SK-N-SH (cell line): Measurements from ENCODE around the gene CSNK2B. TPM values are rescaled to one million over a fixed set of nuclear protein-coding genes. Genes with fewer than 3 reads are reported as not detected.

Experiments used
- CTCF ChIA-PET: fragments of 300-600, 350-600 bp; formaldehyde crosslinking; extraction: SDS; loops from one replicate; lab custom pipeline; 2021; lab: Yijun Ruan, JAX
- POLR2A ChIA-PET: fragments of 350-600 bp; sonication (Branson Sonifier 250); formaldehyde crosslinking; extraction: SDS; loops from one replicate; lab custom pipeline; 2020; ENCODE audit warnings: antibody characterized with exemption, inconsistent platforms; lab: Yijun Ruan, JAX
- DNase-seq: peaks from one replicate; pipeline ENCODE4 v3.0.0; 2012
- H2AFZ ChIP-seq: fragments of 200-600 bp; sonication (generic); 2 replicates; pipeline ENCODE4 v1.8.1; 2016; ENCODE audit warnings: antibody characterized with exemption, mild to moderate bottlenecking, low read depth
- H3F3A ChIP-seq: fragments of 200-600 bp; sonication (generic); replicated peaks from 2 replicates; pipeline ENCODE3; 2016; ENCODE audit warnings: antibody characterized with exemption, mild to moderate bottlenecking; ENCODE audit not compliant: insufficient read depth
- H3K27ac ChIP-seq, 2 experiments: fragments of 200-500 bp in 1 of 2; fragments of 200-600 bp in 1 of 2; sonication (Bioruptor generic) in 1 of 2; sonication (generic), shearing (Covaris generic) in 1 of 2; 2 replicates each; pipeline versions ENCODE4 v1.5.1 to v1.6.1; 2014 to 2016; ENCODE audit warnings: low read depth in 2 of 2, inconsistent platforms in 1 of 2, low read length in 1 of 2, mild to moderate bottlenecking in 1 of 2, mixed read lengths in 1 of 2
- H3K27me3 ChIP-seq: fragments of 200-600 bp; sonication (generic), shearing (Covaris generic); 2 replicates; pipeline ENCODE4 v1.6.1; 2016; ENCODE audit warnings: mixed run types; ENCODE audit not compliant: insufficient read depth
- H3K36me3 ChIP-seq, 2 experiments: fragments of 200-500 bp in 1 of 2; fragments of 200-600 bp in 1 of 2; sonication (Bioruptor generic) in 1 of 2; sonication (generic) in 1 of 2; replicated peaks in 1 of 2; 2 replicates each; pipeline versions ENCODE3 to v1.5.1; 2014 to 2016; ENCODE audit warnings: low read length in 1 of 2, mild to moderate bottlenecking in 1 of 2; ENCODE audit not compliant: insufficient read depth in 2 of 2, control insufficient read depth in 1 of 2
- H3K4me1 ChIP-seq, 2 experiments: fragments of 200-500 bp in 1 of 2; fragments of 200-600 bp in 1 of 2; sonication (Bioruptor generic) in 1 of 2; sonication (generic), shearing (Covaris generic) in 1 of 2; 2 replicates each; pipeline versions ENCODE4 v1.5.1 to v1.6.1; 2014 to 2016; ENCODE audit warnings: low read depth in 1 of 2, low read length in 1 of 2, mixed run types in 1 of 2; ENCODE audit not compliant: insufficient read depth in 2 of 2, control insufficient read depth in 1 of 2
- H3K4me2 ChIP-seq: fragments of 200-600 bp; sonication (generic), shearing (Covaris generic); 2 replicates; pipeline ENCODE4 v1.6.1; 2017; ENCODE audit warnings: mixed run types
- H3K4me3 ChIP-seq, 2 experiments: fragments of 200-500 bp in 1 of 2; fragments of 200-600 bp in 1 of 2; sonication (Bioruptor generic) in 1 of 2; sonication (generic), shearing (Covaris generic) in 1 of 2; 2 replicates each; pipeline versions ENCODE4 v1.5.1 to v1.8.1; 2014 to 2016; ENCODE audit warnings: low read depth in 2 of 2, inconsistent platforms in 1 of 2, low read length in 1 of 2, mild to moderate bottlenecking in 1 of 2, mixed read lengths in 1 of 2, moderate library complexity in 1 of 2
- H3K79me2 ChIP-seq: fragments of 200-600 bp; sonication (generic); 2 replicates; pipeline ENCODE4 v1.8.1; 2017; ENCODE audit warnings: mild to moderate bottlenecking; ENCODE audit not compliant: insufficient read depth
- H3K9ac ChIP-seq: fragments of 200-600 bp; sonication (generic); 2 replicates; pipeline ENCODE4 v1.6.1; 2017; ENCODE audit warnings: mixed run types
- H3K9me2 ChIP-seq: fragments of 200-600 bp; sonication (generic); 2 replicates; pipeline ENCODE4 v1.6.1; 2017; ENCODE audit warnings: mixed run types
- H3K9me3 ChIP-seq: fragments of 200-600 bp; sonication (generic); 2 replicates; pipeline ENCODE4 v1.6.1; 2017; ENCODE audit warnings: mixed run types, mild to moderate bottlenecking, moderate library complexity
- H4K20me1 ChIP-seq: fragments of 200-600 bp; sonication (generic); 2 replicates; pipeline ENCODE4 v1.6.1; 2017; ENCODE audit warnings: mild to moderate bottlenecking, mixed run types; ENCODE audit not compliant: insufficient read depth
- CHD2 ChIP-seq: fragments of 150-350 bp; IDR thresholded peaks from 2 replicates; pipeline ENCODE4 v1.6.1; 2018; ENCODE audit warnings: low read length; ENCODE audit not compliant: partially characterized antibody
- CTCF ChIP-seq: fragments of 200-600 bp; sonication (generic); IDR thresholded peaks from 2 replicates; pipeline ENCODE4 v1.6.1; 2017; ENCODE audit warnings: antibody characterized with exemption, mild to moderate bottlenecking, moderate library complexity
- ELF1 ChIP-seq: IDR thresholded peaks from 2 replicates; pipeline ENCODE4 v1.4.0; 2012
- EP300 ChIP-seq, 2 experiments: IDR thresholded peaks; 2 replicates each; pipeline versions ENCODE4 v1.4.0 to v1.6.1; 2012; ENCODE audit warnings: borderline replicate concordance in 1 of 2, low read depth in 1 of 2, low read length in 1 of 2
- EZH2phosphoT487 ChIP-seq: fragments of 200-600 bp; sonication (generic); IDR thresholded peaks from 2 replicates; pipeline ENCODE4 v1.6.1; 2017; ENCODE audit warnings: low read depth, mixed run types, mild to moderate bottlenecking, antibody characterized with exemption, moderate library complexity, borderline replicate concordance
- FOXJ3 ChIP-seq: sonication (generic); formaldehyde crosslinking; IDR thresholded peaks from 2 replicates; pipeline ENCODE4 v1.5.1; 2020; ENCODE audit warnings: mild to moderate bottlenecking, missing genetic modification reagents
- GABPA ChIP-seq: IDR thresholded peaks from 2 replicates; pipeline ENCODE4 v1.4.0; 2012; ENCODE audit warnings: low read depth, mild to moderate bottlenecking
- GATA2 ChIP-seq: sonication (generic); formaldehyde crosslinking; IDR thresholded peaks from 2 replicates; pipeline ENCODE4 v1.5.0; 2020; ENCODE audit warnings: mild to moderate bottlenecking, missing genetic modification reagents
- IRF3 ChIP-seq: fragments of 150-350 bp; IDR thresholded peaks from 2 replicates; pipeline ENCODE4 v1.6.1; 2016; ENCODE audit warnings: mild to moderate bottlenecking, low read depth, low read length
- NRF1 ChIP-seq: IDR thresholded peaks from 2 replicates; pipeline ENCODE4 v1.6.1; 2012; ENCODE audit warnings: low read depth, mild to moderate bottlenecking, low read length
- POLR2AphosphoS5 ChIP-seq: IDR thresholded peaks from 2 replicates; pipeline ENCODE4 v1.6.1; 2012; ENCODE audit warnings: low read depth, low read length
- RAD21 ChIP-seq: IDR thresholded peaks from 2 replicates; pipeline ENCODE4 v1.6.1; 2012; ENCODE audit warnings: mild to moderate bottlenecking, low read length
- RFX5 ChIP-seq: IDR thresholded peaks from 2 replicates; pipeline ENCODE4 v1.6.1; 2012; ENCODE audit warnings: mild to moderate bottlenecking, improper control_type of control experiment, low read length
- RXRA ChIP-seq: IDR thresholded peaks from 2 replicates; pipeline ENCODE4 v1.4.0; 2012; ENCODE audit warnings: low read depth, mild to moderate bottlenecking, borderline replicate concordance
- SIN3A ChIP-seq: IDR thresholded peaks from 2 replicates; pipeline ENCODE4 v1.6.1; 2012; ENCODE audit warnings: low read depth, mild to moderate bottlenecking, low read length, moderate library complexity, borderline replicate concordance
- SMC3 ChIP-seq: IDR thresholded peaks from 2 replicates; pipeline ENCODE4 v1.6.1; 2012; ENCODE audit warnings: low read depth, low read length, improper control_type of control experiment
- TAF1 ChIP-seq: IDR thresholded peaks from 2 replicates; pipeline ENCODE4 v1.6.1; 2012; ENCODE audit warnings: low read depth, mild to moderate bottlenecking, low read length, moderate library complexity, borderline replicate concordance
- TEAD4 ChIP-seq: IDR thresholded peaks from 2 replicates; pipeline ENCODE4 v1.4.0; 2012; ENCODE audit warnings: mild to moderate bottlenecking, borderline replicate concordance; ENCODE audit not compliant: insufficient read depth
- USF1 ChIP-seq: IDR thresholded peaks from 2 replicates; pipeline ENCODE4 v1.4.0; 2012; ENCODE audit warnings: low read depth, borderline replicate concordance
- USF2 ChIP-seq: fragments of 150-350 bp; IDR thresholded peaks from 2 replicates; pipeline ENCODE4 v1.6.1; 2017; ENCODE audit warnings: antibody characterized with exemption, low read length, low read depth, borderline replicate concordance
- WGBS: methylation state at CpG from one replicate; pipeline ENCODE4 v1.1.6; 2017; ENCODE audit warnings: low lambda C conversion rate; 5-methylcytosine and 5-hydroxymethylcytosine counted together
- polyA plus RNA-seq, 3 experiments: library from polyadenylated mRNA; depleted of rRNA; stranded (reverse); fragments of >200 nt; gene quantifications; 2 replicates each; pipeline ENCODE4 v1.2.3, GENCODE V29; 2012

Gene CSNK2B
- polyA plus RNA-seq, 1 of the 3 experiments (the other 2 are of a cell fraction) = 101 TPM

- TF ChIP-seq EP300 (IDR thresholded peaks at IDR 0.05; ENCODE audit: borderline replicate concordance in 1 of 2, low read depth in 1 of 2, low read length in 1 of 2) = no peak
These were observed 40.7 kb downstream of the CSNK2B start, which contains the start of gene LY6G6F (continued) for GRCh38 chr6:31706599-31706998.

GRCh38 chr6:31707701-31708100, 41.8 kb downstream of the CSNK2B start:
- DNase-seq = no peak
- no peaks in the 10 kb centered on the region for H3K27me3 ChIP-seq
- ChIA-PET CTCF (interaction anchor here (1.5 kb wide), 1 partner anchor 22 kb away, joined by 5 read pairs; the partner anchor contains the start of gene DDAH2), POLR2A (no interaction called here)
- H3K9me3 ChIP-seq = no peaks in the 10 kb centered on the region
- H3K36me3 ChIP-seq = no peaks in the 10 kb centered on the region
- no peak overlapping the region for H3K4me2 ChIP-seq
- peaks cover 1% of the 10 kb centered on the region for H3K79me2 ChIP-seq
- TF ChIP-seq NRF1 = no peak
- TF ChIP-seq IRF3 = no peak
- H3K9me2 ChIP-seq = no peaks in the 10 kb centered on the region
- peaks cover 12% of the 10 kb centered on the region for H3F3A ChIP-seq
- H3K4me1 ChIP-seq = no peaks in the 10 kb centered on the region; a peak in 1 of 4 replicates
- H2AFZ ChIP-seq = no peak overlapping the region
- H3K9ac ChIP-seq = no peak overlapping the region
- 94% methylated on average over 7 of the region's 10 CpGs for WGBS
- no peaks in the 10 kb centered on the region for H4K20me1 ChIP-seq
- no peak overlapping the region for H3K4me3 ChIP-seq
- no peak overlapping the region for H3K27ac ChIP-seq

GRCh38 chr6:31708224-31708623, 42.3 kb downstream of the CSNK2B start:
- POLR2A ChIA-PET = no interaction called here
- H3K4me2 ChIP-seq = no peak overlapping the region
- no peak for TF ChIP-seq USF2
- TF ChIP-seq IRF3 = no peak
- no peak for TF ChIP-seq ELF1
- TF ChIP-seq USF1 = no peak
- TF ChIP-seq TAF1 = no peak
- TF ChIP-seq CTCF = no peak
- TF ChIP-seq RAD21 = no peak
- TF ChIP-seq SIN3A = no peak
- no peak for TF ChIP-seq FOXJ3
- no peak for TF ChIP-seq CHD2
- TF ChIP-seq RXRA = no peak
- TF ChIP-seq EZH2phosphoT487 = no peak
- TF ChIP-seq GATA2 = no peak
- TF ChIP-seq POLR2AphosphoS5 = no peak
- TF ChIP-seq TEAD4 = no peak
- no peak for TF ChIP-seq GABPA
- TF ChIP-seq RFX5 = no peak
- no peak for TF ChIP-seq SMC3

More at GRCh38 chr6:31708224-31708623, 42.3 kb downstream of the CSNK2B start:
- Histone ChIP-seq H3K4me3 (no peak overlapping the region), H3K9ac (no peak overlapping the region), H4K20me1 (no peaks in the 10 kb centered on the region), H3F3A (peaks cover 12% of the 10 kb centered on the region), H2AFZ (no peak overlapping the region), H3K36me3 (no peaks in the 10 kb centered on the region), H3K27me3 (no peaks in the 10 kb centered on the region), H3K9me2 (no peaks in the 10 kb centered on the region), H3K27ac (no peak overlapping the region), H3K9me3 (no peaks in the 10 kb centered on the region), H3K79me2 (no peaks in the 10 kb centered on the region), H3K4me1 (no peaks in the 10 kb centered on the region; a peak in 1 of 4 replicates)
- no peak for DNase-seq
- CTCF ChIA-PET = interaction anchor here (1.5 kb wide), 1 partner anchor 21 kb away, joined by 5 read pairs; the partner anchor contains the start of gene DDAH2
- 93% methylated on average over 3 of the region's 3 CpGs for WGBS
